ENCODE measurements around the gene OLFM1.

The OLFM1 gene

GRCh38 chr9:135065804-135066203, 21.7 kb upstream of the OLFM1 start:
- H3K9me3 Mint-ChIP-seq, result peaks cover 0 to 7% of the 10 kb centered on the region in 2 donors
- H3K4me3 Mint-ChIP-seq, result no peak overlapping the region
- peaks cover 0 to 2% of the 10 kb centered on the region in 2 donors for H3K4me1 Mint-ChIP-seq (ENCODE audit: low read depth in 2 of 2)
- ATAC-seq (replicated peaks), result no peak
- H3K27me3 Mint-ChIP-seq, result peaks cover 23 to 90% of the 10 kb centered on the region in 2 donors
- no peak overlapping the region for H3K27ac Mint-ChIP-seq
- H3K36me3 Mint-ChIP-seq (ENCODE audit: insufficient read depth), result no peaks in the 10 kb centered on the region
- DNase-seq, result no peak

GRCh38 chr9:135066291-135066690, 21.2 kb upstream of the OLFM1 start:
- DNase-seq, result no peak
- H3K9me3 Mint-ChIP-seq, result peaks cover 0 to 7% of the 10 kb centered on the region in 2 donors
- ATAC-seq (replicated peaks), result no peak
- H3K27me3 Mint-ChIP-seq, result peaks cover 23 to 86% of the 10 kb centered on the region in 2 donors
- H3K4me3 Mint-ChIP-seq, result no peak overlapping the region
- peaks cover 0 to 2% of the 10 kb centered on the region in 2 donors for H3K4me1 Mint-ChIP-seq (ENCODE audit: low read depth in 2 of 2)
- no peak overlapping the region for H3K27ac Mint-ChIP-seq
- no peaks in the 10 kb centered on the region for H3K36me3 Mint-ChIP-seq (ENCODE audit: insufficient read depth)

GRCh38 chr9:135067096-135067710, 20.3 kb upstream of the OLFM1 start:
- no peaks in the 10 kb centered on the region for H3K36me3 Mint-ChIP-seq (ENCODE audit: insufficient read depth)
- no peak for ATAC-seq (replicated peaks)
- peaks cover 0 to 7% of the 10 kb centered on the region in 2 donors for H3K9me3 Mint-ChIP-seq
- H3K4me3 Mint-ChIP-seq, result no peak overlapping the region
- no peak for DNase-seq
- H3K4me1 Mint-ChIP-seq (ENCODE audit: low read depth in 2 of 2), result peaks cover 0 to 2% of the 10 kb centered on the region in 2 donors
- H3K27me3 Mint-ChIP-seq, result peaks cover 23 to 77% of the 10 kb centered on the region in 2 donors
- H3K27ac Mint-ChIP-seq, result no peak overlapping the region

GRCh38 chr9:135068776-135069415, 18.6 kb upstream of the OLFM1 start:
- DNase-seq (no peak), ATAC-seq (replicated peaks) (no peak)
- Mint-ChIP-seq H3K4me1 (ENCODE audit: low read depth in 2 of 2) (peaks cover 0 to 2% of the 10 kb centered on the region in 2 donors), H3K9me3 (peaks cover 0 to 7% of the 10 kb centered on the region in 2 donors), H3K27me3 (peaks cover 27 to 76% of the 10 kb centered on the region in 2 donors), H3K27ac (no peak overlapping the region), H3K36me3 (ENCODE audit: insufficient read depth) (no peaks in the 10 kb centered on the region), H3K4me3 (no peak overlapping the region)

- Mint-ChIP-seq H3K4me3 (no peak overlapping the region), H3K27ac (no peak overlapping the region), H3K4me1 (ENCODE audit: low read depth in 2 of 2) (peaks cover 0 to 2% of the 10 kb centered on the region in 2 donors), H3K36me3 (ENCODE audit: insufficient read depth) (no peaks in the 10 kb centered on the region), H3K27me3 (peaks cover 33 to 76% of the 10 kb centered on the region in 2 donors), H3K9me3 (no peaks in the 10 kb centered on the region)
- ATAC-seq (replicated peaks), result no peak
- DNase-seq, result no peak
Observed at GRCh38 chr9:135069558-135070197, 17.8 kb upstream of the OLFM1 start.

GRCh38 chr9:135070198-135070951, 17.1 kb upstream of the OLFM1 start:
- Mint-ChIP-seq H3K9me3 (no peaks in the 10 kb centered on the region), H3K4me3 (no peak overlapping the region), H3K4me1 (ENCODE audit: low read depth in 2 of 2) (peaks cover 0 to 2% of the 10 kb centered on the region in 2 donors), H3K27ac (no peak overlapping the region), H3K36me3 (ENCODE audit: insufficient read depth) (no peaks in the 10 kb centered on the region), H3K27me3 (peaks cover 37 to 74% of the 10 kb centered on the region in 2 donors)
- no peak for DNase-seq
- ATAC-seq (replicated peaks), result no peak

- H3K4me3 Mint-ChIP-seq, result no peak overlapping the region
- ATAC-seq (replicated peaks) (no peak), DNase-seq (no peak)
- H3K36me3 Mint-ChIP-seq (ENCODE audit: insufficient read depth), result no peaks in the 10 kb centered on the region
- H3K27me3 Mint-ChIP-seq, result peaks cover 32 to 71% of the 10 kb centered on the region in 2 donors
- H3K27ac Mint-ChIP-seq, result no peak overlapping the region
- H3K4me1 Mint-ChIP-seq (ENCODE audit: low read depth in 2 of 2), result peaks cover 0 to 2% of the 10 kb centered on the region in 2 donors
- no peaks in the 10 kb centered on the region for H3K9me3 Mint-ChIP-seq
Observed at GRCh38 chr9:135070964-135071735, 16.3 kb upstream of the OLFM1 start.

- no peaks in the 10 kb centered on the region for H3K36me3 Mint-ChIP-seq (ENCODE audit: insufficient read depth)
- peaks cover 0 to 2% of the 10 kb centered on the region in 2 donors for H3K4me1 Mint-ChIP-seq (ENCODE audit: low read depth in 2 of 2)
- H3K27ac Mint-ChIP-seq, result no peak overlapping the region
- no peak for DNase-seq
- H3K4me3 Mint-ChIP-seq, result no peak overlapping the region
- no peak for ATAC-seq (replicated peaks)
- peaks cover 44 to 80% of the 10 kb centered on the region in 2 donors for H3K27me3 Mint-ChIP-seq
- no peaks in the 10 kb centered on the region for H3K9me3 Mint-ChIP-seq
Observed at GRCh38 chr9:135073081-135073740, 14.3 kb upstream of the OLFM1 start.

GRCh38 chr9:135073741-135074305, 13.6 kb upstream of the OLFM1 start:
- DNase-seq (no peak), ATAC-seq (replicated peaks) (no peak)
- peaks cover 0 to 2% of the 10 kb centered on the region in 2 donors for H3K4me1 Mint-ChIP-seq (ENCODE audit: low read depth in 2 of 2)
- no peaks in the 10 kb centered on the region for H3K36me3 Mint-ChIP-seq (ENCODE audit: insufficient read depth)
- no peak overlapping the region for H3K4me3 Mint-ChIP-seq
- H3K27me3 Mint-ChIP-seq, result peaks cover 43 to 80% of the 10 kb centered on the region in 2 donors
- no peak overlapping the region for H3K27ac Mint-ChIP-seq
- H3K9me3 Mint-ChIP-seq, result no peaks in the 10 kb centered on the region

- Mint-ChIP-seq H3K36me3 (ENCODE audit: insufficient read depth) (no peaks in the 10 kb centered on the region), H3K4me1 (ENCODE audit: low read depth in 2 of 2) (peaks cover 0 to under 1% of the 10 kb centered on the region in 2 donors), H3K27me3 (peaks cover 44 to 80% of the 10 kb centered on the region in 2 donors), H3K9me3 (no peaks in the 10 kb centered on the region), H3K4me3 (no peak overlapping the region), H3K27ac (no peak overlapping the region)
- no peak for DNase-seq
- ATAC-seq (replicated peaks), result no peak
Observed at GRCh38 chr9:135074354-135075233, 12.9 kb upstream of the OLFM1 start.

- Mint-ChIP-seq H3K4me1 (ENCODE audit: low read depth in 2 of 2) (no peaks in the 10 kb centered on the region), H3K9me3 (no peaks in the 10 kb centered on the region), H3K27ac (no peak overlapping the region), H3K4me3 (no peak overlapping the region), H3K36me3 (ENCODE audit: insufficient read depth) (no peaks in the 10 kb centered on the region), H3K27me3 (peaks cover 44 to 73% of the 10 kb centered on the region in 2 donors)
- no peak for DNase-seq
- ATAC-seq (replicated peaks), result no peak
Observed at GRCh38 chr9:135075234-135076142, 12.0 kb upstream of the OLFM1 start.

All from effector memory CD8-positive, alpha-beta T cell (primary cell).